Lower lobe of right lung (tissue), 2 donors: ENCODE results near the gene RYK. TPM values are rescaled to one million over a fixed set of nuclear protein-coding genes. Genes with fewer than 3 reads are reported as not detected.

Experiments
- ATAC-seq, 2 donors: fragments of 200-7000 bp; cut with Tn5 transposase; one replicate each; pipeline ENCODE4 v1.9.1; 2020 to 2022; ENCODE audit warnings: mild to moderate bottlenecking in 2 of 2, moderate library complexity in 2 of 2
- DNase-seq: peaks from one replicate; pipeline ENCODE4 v3.0.0-alpha.2; 2020
- H3K27ac ChIP-seq: fragments of 200-600 bp; one replicate; pipeline ENCODE4 v1.8.0; 2022
- H3K27me3 ChIP-seq: fragments of 200-600 bp; one replicate; pipeline ENCODE4 v1.8.0; 2022; ENCODE audit warnings: low read depth
- H3K36me3 ChIP-seq: fragments of 200-600 bp; one replicate; pipeline ENCODE4 v1.8.0; 2022; ENCODE audit warnings: mild to moderate bottlenecking
- H3K4me1 ChIP-seq: fragments of 200-600 bp; one replicate; pipeline ENCODE4 v1.8.0; 2022
- H3K4me3 ChIP-seq: fragments of 200-600 bp; one replicate; pipeline ENCODE4 v1.8.0; 2022; ENCODE audit warnings: mild to moderate bottlenecking
- H3K9me3 ChIP-seq: fragments of 200-600 bp; one replicate; pipeline ENCODE4 v1.8.0; 2022
- intact Hi-C: fragments of 100-400 bp; cut with DNase I; formaldehyde crosslinking; loops from one replicate; pipeline ENCODE4 v1.11.0; 2022
- total RNA-seq: library from RNA; stranded (reverse); fragmentation: NEBNext Ultra II Directional; extraction: Animal tissue kit (Norgen Biotek cat#: 25700); gene quantifications from one replicate; pipeline ENCODE4 v1.2.1, GENCODE V29; 2021
- TF ChIP-seq, protein P1 (sequence below): fragments of 200-600 bp; IDR thresholded peaks from one replicate; pipeline ENCODE4 v1.8.0; 2022; ENCODE audit warnings: antibody characterized with exemption, mild to moderate bottlenecking
- donor health status: DM: no; HTN: yes; CAD: no; lungs with severe emphysema.

RYK gene
- total RNA-seq, 1 donor from 2014 or later, result 46.3 TPM

DNA sequence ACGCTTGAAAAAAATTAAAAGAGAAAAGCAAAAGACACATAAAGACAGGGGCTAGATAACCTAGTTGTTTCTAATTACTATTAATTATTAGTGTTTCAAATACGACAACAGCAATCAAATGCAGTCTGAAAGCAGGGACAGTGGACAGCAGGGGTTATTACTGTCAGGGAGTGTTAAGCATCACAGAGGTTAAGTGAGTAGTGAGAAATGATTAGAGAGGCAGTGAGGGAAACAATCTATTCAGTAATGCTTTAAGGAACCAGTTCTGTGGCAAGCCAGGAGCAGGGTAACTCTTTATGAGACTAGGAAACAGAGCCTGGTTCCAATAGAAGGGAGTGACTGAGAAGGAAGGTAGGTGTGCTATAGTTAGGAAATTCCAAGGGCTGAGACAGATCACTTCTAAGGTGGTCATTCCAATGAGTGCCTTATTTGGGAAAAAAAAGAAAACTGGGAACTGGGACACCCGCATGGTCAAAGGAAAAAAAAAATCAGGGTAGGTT, 15.0 kb downstream of the RYK start:
- Histone ChIP-seq H3K36me3 (no peaks in the 10 kb centered on the region), H3K27me3 (no peaks in the 10 kb centered on the region), H3K27ac (peak overlapping the region; percentile 15), H3K9me3 (no peaks in the 10 kb centered on the region), H3K4me1 (peaks cover 69% of the 10 kb centered on the region), H3K4me3 (no peak overlapping the region)
- DNase-seq (no peak), ATAC-seq (peak in 1 of 2 donors; percentile 19)
- TF ChIP-seq, protein P1, sequence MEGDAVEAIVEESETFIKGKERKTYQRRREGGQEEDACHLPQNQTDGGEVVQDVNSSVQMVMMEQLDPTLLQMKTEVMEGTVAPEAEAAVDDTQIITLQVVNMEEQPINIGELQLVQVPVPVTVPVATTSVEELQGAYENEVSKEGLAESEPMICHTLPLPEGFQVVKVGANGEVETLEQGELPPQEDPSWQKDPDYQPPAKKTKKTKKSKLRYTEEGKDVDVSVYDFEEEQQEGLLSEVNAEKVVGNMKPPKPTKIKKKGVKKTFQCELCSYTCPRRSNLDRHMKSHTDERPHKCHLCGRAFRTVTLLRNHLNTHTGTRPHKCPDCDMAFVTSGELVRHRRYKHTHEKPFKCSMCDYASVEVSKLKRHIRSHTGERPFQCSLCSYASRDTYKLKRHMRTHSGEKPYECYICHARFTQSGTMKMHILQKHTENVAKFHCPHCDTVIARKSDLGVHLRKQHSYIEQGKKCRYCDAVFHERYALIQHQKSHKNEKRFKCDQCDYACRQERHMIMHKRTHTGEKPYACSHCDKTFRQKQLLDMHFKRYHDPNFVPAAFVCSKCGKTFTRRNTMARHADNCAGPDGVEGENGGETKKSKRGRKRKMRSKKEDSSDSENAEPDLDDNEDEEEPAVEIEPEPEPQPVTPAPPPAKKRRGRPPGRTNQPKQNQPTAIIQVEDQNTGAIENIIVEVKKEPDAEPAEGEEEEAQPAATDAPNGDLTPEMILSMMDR, result no peak
- intact Hi-C loops, result no loop called here

DNA sequence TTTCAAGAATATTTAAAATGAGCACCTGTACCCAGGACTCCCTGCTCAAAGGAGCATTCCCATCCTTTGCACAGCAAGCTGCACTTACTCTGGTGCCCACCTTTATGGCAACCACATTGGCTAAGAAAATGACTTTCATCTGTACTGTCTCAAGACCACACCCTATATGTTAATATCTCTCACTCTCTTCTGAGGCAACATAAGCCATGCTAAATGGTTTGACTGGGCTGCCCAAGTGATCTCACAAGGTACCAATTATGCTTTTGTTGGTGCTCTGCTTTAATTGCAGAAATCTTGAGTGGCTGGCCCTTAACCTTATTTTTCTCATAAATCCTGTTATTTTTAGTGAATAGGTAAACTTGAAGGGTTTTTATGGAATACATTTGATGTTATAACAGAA, 17.7 kb downstream of the RYK start:
- intact Hi-C loops, result no loop called here
- no peaks in the 10 kb centered on the region for H3K27me3 ChIP-seq
- TF ChIP-seq, protein P1, result no peak
- H3K4me1 ChIP-seq, result peaks cover 49% of the 10 kb centered on the region
- DNase-seq (no peak), ATAC-seq (no peak)
- H3K36me3 ChIP-seq, result no peaks in the 10 kb centered on the region
- no peak overlapping the region for H3K27ac ChIP-seq
- no peaks in the 10 kb centered on the region for H3K9me3 ChIP-seq
- H3K4me3 ChIP-seq, result no peak overlapping the region

DNA sequence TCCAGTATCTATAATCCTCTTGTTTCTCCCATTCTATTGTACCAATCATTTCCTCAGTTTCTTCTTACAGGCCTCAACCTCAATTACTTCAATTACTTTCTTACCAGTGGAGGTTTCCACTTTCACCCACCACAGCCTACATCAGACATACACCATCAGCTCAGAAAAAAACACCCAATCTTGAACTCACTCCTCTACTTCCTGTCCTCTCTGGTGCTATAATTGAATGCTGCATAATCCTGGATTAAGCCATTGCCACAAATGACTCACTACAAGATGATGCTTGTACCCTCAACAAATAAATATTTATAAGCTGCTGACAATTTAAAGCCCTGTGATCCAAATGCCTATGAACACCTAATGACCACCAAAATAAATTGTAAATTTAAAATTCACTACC, 18.5 kb downstream of the RYK start:
- Histone ChIP-seq H3K4me3 (no peak overlapping the region), H3K36me3 (no peaks in the 10 kb centered on the region), H3K4me1 (peaks cover 41% of the 10 kb centered on the region), H3K27me3 (no peaks in the 10 kb centered on the region), H3K27ac (no peak overlapping the region), H3K9me3 (no peaks in the 10 kb centered on the region)
- no peak for ATAC-seq
- intact Hi-C loops, result no loop called here
- DNase-seq, result no peak
- TF ChIP-seq, protein P1, result no peak

DNA sequence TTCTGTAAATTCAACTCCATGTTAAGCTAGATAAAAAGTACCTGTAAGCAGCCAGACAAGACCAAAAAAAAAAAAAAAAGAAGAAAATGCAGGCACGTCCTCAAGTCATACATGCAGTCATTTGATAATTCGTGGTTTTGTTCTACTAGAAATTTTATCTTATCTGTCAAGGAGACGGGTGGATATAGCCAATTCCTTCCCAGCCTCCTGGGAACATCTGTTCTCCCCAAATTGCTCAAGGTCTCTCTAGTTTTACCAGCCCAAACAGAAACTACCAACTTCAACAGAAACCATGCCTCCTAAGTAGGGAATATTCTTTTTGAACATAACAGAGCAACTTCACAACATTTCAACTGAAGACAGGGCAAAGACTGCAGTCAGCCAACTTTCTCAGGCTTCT, 19.5 kb downstream of the RYK start:
- Histone ChIP-seq H3K36me3 (no peaks in the 10 kb centered on the region), H3K4me3 (no peak overlapping the region), H3K27ac (no peak overlapping the region), H3K9me3 (no peaks in the 10 kb centered on the region), H3K4me1 (peaks cover 31% of the 10 kb centered on the region), H3K27me3 (no peaks in the 10 kb centered on the region)
- DNase-seq (no peak), ATAC-seq (no peak)
- intact Hi-C loops, result no loop called here
- TF ChIP-seq, protein P1, result no peak

DNA sequence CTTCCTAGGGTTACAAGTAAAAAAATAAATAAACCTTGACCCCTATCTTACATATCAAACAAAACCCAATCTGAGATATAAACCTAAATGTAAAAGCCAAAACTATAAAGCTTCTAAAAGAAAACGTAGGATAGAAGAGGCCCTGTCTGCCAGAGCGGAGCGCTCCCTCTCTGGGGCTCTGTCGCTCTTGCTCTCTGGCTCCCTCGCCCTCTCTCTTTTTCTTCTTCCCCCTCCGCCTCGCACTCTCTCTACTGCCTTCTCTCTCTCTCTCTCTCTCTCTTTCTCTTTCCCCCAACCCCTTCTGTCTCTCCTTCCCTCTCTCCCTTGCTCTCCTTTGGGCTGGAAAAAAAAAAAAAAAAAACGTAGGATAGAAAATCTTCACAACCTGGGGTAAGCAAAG, 21.6 kb downstream of the RYK start:
- H3K9me3 ChIP-seq, result no peaks in the 10 kb centered on the region
- intact Hi-C loops, result no loop called here
- no peaks in the 10 kb centered on the region for H3K36me3 ChIP-seq
- no peak for ATAC-seq
- TF ChIP-seq, protein P1, result no peak
- no peak overlapping the region for H3K27ac ChIP-seq
- DNase-seq, result no peak
- H3K27me3 ChIP-seq, result no peaks in the 10 kb centered on the region
- no peak overlapping the region for H3K4me3 ChIP-seq
- H3K4me1 ChIP-seq, result peaks cover 20% of the 10 kb centered on the region

DNA sequence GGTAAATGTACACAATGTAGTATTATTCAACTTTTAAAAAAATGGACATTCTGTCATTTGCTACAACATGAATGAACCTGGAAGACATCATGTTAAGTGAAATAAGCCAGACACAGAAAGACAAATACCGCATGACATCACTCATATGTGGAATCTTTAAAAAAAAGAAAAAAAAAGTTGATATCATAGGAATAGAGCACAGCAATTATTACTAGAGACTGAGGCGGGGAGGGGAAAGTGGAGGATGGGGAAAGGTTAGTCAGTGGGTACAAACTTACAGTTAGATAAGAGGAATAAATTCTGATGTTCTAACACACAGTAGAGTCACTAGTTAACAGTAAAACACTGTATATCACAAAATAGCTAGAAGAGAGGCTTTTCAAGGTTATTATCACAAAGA, 22.2 kb downstream of the RYK start:
- Histone ChIP-seq H3K9me3 (no peaks in the 10 kb centered on the region), H3K36me3 (no peaks in the 10 kb centered on the region), H3K27ac (no peak overlapping the region), H3K4me1 (peaks cover 25% of the 10 kb centered on the region), H3K4me3 (no peak overlapping the region), H3K27me3 (no peaks in the 10 kb centered on the region)
- DNase-seq, result no peak
- TF ChIP-seq, protein P1, result no peak
- ATAC-seq, result no peak
- intact Hi-C loops, result no loop called here
